ENCODE measurements around the gene STAG3.

DNA sequence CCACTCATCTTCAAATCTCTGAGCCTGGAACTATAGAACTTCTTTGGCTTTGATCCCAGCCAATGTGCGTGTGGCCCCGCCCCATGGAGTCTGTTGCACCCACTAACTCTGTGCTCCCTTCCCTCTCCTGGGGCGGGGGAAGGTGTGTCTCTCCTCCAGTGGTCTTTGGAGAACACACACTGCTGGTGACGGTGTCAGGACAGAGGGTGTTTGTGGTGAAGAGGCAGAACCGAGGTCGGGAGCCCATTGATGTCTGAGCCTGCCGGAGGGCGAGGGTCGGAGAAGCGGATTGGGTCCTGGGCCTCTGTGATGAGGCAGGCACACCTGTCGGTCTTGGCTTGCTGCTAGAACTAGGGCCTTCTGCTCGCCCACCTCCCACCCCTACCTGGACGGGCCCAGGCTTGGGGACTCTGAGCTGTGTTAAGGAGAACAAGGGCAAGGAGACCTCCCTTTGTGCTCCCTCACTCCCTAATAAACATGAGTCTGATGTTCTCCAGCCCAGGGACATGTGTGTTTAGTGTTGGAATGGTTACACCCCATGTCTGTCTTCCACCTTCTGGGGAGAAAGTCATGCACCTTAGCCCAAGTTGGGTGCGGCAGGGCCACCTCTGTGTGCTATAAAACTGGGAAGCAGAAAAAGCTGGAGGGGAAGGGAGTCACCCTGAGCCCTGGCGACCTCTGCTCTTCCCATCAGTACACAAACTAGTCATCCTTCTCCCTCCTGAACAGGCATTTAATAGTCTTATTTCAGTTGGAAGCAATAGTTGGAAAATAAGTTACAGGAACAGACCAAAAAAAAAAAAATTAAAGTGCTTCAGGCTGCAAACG is 23.8 kb upstream of the STAG3 start:
- TF ChIP-seq POLR2A (IDR thresholded peaks at IDR 0.05; ENCODE audit: low read length) = no peak
- no peak for TF ChIP-seq GATA1 (IDR thresholded peaks at IDR 0.05; ENCODE audit: low read depth, low read length)
